Measurements from ENCODE around the gene CSF1R. TPM values are rescaled to one million over a fixed set of nuclear protein-coding genes. Genes with fewer than 3 reads are reported as not detected.
"Not testable (repeated sequence)": the region's sequence is repeated elsewhere in the genome, so short reads cannot be mapped to it uniquely, and the experiment has no call there.

The CSF1R gene
- total RNA-seq, 1 donor from 2014 or later = 20.1 TPM

GRCh38 chr5:150062216-150062922 is 24.0 kb downstream of the CSF1R start:
- ATAC-seq = no peak
- DNase-seq = no peak
- intact Hi-C loops (cut with micrococcal nuclease) = no loop called here

GRCh38 chr5:150061538-150061995 is 24.8 kb downstream of the CSF1R start:
- intact Hi-C loops (cut with micrococcal nuclease) = no loop called here
- DNase-seq (no peak), ATAC-seq (no peak)

- no peak for ATAC-seq
- no peak for DNase-seq
- intact Hi-C loops (cut with micrococcal nuclease) = no loop called here
These were observed 25.9 kb downstream of the CSF1R start for GRCh38 chr5:150060471-150060870.

- intact Hi-C loops (cut with micrococcal nuclease) = no loop called here
- no peak for ATAC-seq
- DNase-seq = no peak
These were observed 26.7 kb downstream of the CSF1R start for GRCh38 chr5:150059623-150060022.

GRCh38 chr5:150058480-150059126 is 27.8 kb downstream of the CSF1R start:
- DNase-seq (no peak), ATAC-seq (peak; percentile 53)
- intact Hi-C loops (cut with micrococcal nuclease) = no loop called here

DNA sequence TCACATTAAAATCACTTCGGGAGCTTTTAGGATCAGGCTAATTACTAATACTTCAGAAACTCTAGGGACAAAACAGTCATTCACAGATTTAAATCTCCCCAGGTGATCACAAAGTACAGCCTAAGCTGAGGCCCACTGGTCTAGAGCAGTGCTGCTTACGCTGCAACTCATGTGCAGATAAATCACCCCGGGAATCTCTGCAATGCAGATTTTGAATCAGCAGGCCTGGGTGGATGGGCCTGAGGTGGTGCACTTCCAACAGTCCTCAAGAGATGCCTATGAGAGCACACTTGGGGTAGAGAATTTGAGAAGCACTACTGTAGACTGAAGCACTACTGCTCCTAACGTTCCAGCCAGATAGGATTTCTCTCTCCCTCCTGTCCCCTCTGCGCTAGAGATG is 28.4 kb downstream of the CSF1R start:
- intact Hi-C loops (cut with micrococcal nuclease) = no loop called here
- DNase-seq = no peak

GRCh38 chr5:150057511-150057910 is 28.8 kb downstream of the CSF1R start:
- no peak for ATAC-seq
- no peak for DNase-seq
- intact Hi-C loops (cut with micrococcal nuclease) = no loop called here

More for the DNA sequence above, 28.4 kb downstream of the CSF1R start:
- ATAC-seq = no peak

- DNase-seq = no peak
- no peak for ATAC-seq
- intact Hi-C loops (cut with micrococcal nuclease) = no loop called here
These were observed 29.3 kb downstream of the CSF1R start for GRCh38 chr5:150057052-150057451.

DNA sequence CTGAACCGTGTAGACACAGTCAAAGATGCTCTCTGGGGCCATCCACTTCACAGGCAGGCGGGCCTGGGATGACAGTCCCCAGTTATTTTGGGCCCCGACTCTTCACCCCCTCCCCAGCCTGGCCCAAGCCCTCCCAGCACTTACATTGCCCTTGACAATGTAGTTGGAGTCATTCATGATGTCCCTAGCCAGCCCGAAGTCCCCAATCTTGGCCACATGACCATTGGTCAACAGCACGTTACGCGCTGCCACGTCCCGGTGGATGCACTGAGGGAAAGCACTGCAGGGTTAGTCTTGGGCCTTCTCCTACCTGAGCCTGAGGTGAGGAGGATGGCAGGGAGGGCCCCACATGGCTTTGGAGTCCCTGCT is 30.3 kb downstream of the CSF1R start:
- intact Hi-C loops (cut with micrococcal nuclease) = no loop called here
- ATAC-seq (no peak), DNase-seq (no peak)

- intact Hi-C loops (cut with micrococcal nuclease) = no loop called here
- DNase-seq (no peak), ATAC-seq (peak; percentile 49)
These were observed 30.9 kb downstream of the CSF1R start for GRCh38 chr5:150055326-150056074.

- DNase-seq (no peak), ATAC-seq (no peak)
- intact Hi-C loops (cut with micrococcal nuclease) = no loop called here
These were observed 31.8 kb downstream of the CSF1R start for GRCh38 chr5:150054569-150054968.

DNA sequence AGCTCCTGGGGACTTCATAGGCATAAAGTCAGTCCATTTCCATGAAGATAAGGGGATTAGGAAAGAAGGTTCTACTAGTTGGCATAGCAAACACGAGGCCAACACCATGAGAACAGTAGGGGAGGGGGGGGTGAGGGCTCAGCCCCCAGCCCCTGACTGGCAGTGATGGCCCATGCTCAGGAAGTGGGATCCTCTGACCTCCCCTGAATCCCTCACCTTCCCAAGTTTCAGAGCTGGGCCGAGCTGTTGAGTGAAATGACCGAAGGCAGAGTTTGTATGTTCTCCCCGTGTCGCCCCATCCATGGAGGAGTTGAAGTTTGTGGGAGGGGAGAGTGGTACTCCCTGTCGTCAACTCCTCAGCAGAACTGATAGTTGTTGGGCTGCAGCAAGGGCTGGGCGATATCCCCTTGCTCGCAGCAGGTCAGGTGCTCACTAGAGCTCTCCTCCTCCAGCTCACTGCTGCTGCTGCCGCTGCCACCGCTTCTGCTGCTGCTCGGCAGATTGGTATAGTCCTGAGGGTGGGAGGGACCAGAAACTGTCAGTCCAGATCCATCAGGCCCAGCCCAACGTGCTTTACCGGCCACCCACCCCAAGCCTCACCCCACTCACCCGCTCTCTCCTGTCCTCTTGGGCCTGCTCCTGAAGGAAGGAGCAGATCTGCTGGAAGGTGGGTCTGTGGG is 32.5 kb downstream of the CSF1R start:
- DNase-seq (no peak), ATAC-seq (no peak)
- intact Hi-C loops (cut with micrococcal nuclease) = no loop called here

DNA sequence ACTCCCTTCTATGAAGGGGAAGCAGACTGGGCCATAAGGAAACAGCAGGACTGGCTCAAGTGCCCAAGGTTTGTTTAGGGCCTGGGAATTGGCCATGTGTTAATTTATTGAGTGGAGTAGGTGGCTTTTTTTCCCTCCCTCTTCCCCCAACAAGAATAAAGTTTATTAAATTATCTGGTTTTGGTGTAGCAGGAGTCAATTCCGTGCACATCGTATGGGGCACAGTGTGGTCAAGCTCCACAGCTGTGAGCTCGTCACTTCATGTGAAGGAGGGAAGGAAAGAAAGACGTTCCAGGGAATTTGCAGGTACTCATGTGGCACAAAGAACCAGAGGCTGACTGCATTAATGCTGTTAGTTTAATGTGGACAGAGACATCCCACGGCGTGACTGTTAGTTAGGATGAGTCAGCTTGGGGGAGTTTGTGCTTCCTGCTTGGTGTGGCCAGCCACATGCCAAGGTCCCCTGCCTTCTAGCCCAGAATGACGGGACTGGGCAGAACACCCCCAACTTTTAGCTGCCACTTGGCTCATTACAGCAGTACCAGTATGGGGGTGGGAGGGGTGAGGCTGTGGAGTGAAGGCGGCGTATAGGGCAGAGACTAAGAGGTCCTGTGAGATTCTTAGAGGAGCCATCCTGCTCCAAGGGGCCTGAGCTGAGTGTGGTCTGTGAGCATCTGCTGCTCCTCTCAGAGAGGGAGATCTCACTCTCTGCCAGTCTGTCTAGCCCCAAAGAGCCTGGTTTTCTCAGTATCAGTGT is 33.2 kb downstream of the CSF1R start:
- intact Hi-C loops (cut with micrococcal nuclease) = no loop called here

DNA sequence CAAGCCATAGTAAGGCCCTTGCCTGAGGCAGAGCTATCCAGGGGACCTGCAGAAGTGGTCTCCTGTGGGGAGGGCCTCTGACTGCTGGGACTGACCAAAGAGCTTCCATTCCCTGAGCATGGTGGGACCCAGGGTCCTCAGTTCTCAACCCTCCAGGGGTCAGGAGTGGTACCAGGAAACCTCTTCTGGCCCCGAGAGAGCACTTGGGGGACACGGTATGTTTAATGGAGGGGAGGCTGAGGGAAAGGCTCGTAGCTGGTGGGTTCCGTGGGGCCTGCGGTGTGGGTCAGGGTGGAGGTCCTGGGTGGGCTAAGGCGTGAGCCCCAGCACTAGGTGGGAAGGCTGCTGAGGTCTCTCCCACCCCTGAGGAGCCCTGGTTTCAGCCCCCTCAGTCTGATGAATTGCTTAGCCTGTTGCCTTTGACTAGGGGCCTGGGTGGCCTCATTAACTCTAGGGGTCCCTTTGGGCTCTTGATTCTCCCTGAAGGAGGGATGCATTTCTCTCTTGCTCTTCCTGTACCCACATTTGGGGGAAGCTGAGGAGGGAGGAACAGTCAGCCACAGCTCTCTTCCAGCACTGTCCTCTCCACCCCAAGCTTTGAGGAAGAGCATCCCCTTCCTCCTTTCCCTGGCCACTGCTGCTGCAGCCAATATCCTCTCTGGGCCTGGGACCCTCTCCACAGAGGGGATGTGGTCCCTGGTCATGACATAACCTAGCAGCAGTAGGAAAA is 34.0 kb downstream of the CSF1R start:
- no peak for DNase-seq
- intact Hi-C loops (cut with micrococcal nuclease) = no loop called here
- ATAC-seq = no peak

More for the DNA sequence above, 33.2 kb downstream of the CSF1R start:
- no peak for DNase-seq
- no peak for ATAC-seq

DNA sequence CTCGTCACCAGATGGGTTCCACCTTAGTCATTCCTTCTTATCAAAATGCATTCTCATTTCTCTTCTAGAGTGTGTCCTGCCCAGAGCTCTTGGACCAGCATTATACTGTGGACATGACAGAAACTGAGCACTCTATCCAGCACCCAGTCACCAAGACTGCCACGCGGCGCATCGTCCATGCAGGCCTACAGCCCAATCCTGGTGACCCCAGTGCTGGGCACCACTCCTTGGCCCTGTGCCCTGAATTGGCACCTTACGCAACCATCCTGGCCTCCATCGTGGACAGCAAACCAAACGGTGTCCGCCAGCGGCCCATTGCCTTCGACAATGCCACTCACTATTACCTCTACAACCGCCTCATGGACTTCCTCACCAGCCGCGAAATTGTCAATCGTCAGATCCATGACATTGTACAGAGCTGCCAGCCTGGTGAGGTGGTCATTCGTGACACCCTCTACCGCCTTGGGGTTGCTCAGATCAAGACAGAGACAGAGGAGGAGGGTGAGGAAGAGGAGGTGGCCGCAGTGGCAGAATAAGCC is 34.6 kb downstream of the CSF1R start:
- intact Hi-C loops (cut with micrococcal nuclease) = no loop called here
- ATAC-seq = no peak
- DNase-seq = no peak

DNA sequence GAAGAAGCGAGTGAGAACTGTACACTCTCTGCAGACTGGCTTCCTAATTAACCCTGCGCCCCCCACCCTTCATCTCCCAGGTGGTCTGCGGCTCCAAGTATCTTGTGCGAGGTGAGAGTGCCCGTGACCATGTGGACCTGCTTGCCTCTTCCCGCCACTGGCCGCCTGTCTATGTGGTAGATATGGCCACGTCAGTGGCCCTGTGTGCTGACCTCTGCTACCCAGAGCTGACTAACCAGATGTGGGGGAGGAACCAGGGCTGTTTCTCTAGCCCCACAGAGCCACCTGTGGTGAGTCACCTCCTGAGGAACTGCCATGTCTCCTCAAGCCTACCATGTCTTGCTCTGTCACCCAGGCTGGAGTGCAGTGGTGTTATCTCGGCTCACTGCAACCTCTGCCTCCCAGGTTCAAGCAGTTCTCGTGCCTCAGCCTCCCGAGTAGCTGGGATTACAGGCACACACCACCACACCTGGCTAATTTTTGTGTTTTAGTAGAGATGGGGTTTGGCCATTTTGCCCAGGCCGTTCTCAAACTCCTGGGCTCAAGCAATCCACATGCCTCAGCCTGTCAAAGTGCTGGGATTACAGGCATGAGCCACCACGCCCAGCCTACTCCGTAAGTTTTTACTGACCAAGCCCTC is 36.1 kb downstream of the CSF1R start:
- ATAC-seq; intact Hi-C loops (cut with micrococcal nuclease); DNase-seq: not testable (repeated sequence)

- DNase-seq = no peak
- no peak for ATAC-seq
- intact Hi-C loops (cut with micrococcal nuclease) = no loop called here
These were observed 40.3 kb downstream of the CSF1R start for GRCh38 chr5:150046031-150046430.

DNA sequence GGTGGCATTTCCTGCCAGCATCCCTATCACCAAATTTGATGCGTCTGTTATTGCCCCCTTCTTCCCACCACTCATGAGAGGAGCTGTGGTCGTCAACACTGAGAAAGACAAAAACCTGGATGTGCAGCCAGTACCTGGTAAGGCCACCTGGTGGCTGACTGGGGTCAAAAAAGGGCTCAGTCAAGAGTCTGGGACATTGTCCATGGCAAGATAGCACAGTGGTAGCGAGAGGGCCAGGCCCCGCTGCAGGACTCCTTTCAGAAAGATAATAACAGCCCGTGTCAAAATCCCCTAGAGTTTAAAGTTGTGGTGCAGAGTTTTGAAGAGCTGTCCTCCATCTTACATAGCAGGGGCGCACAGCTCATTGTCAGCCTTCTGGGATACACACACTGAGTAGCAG is 40.8 kb downstream of the CSF1R start:
- DNase-seq (no peak), ATAC-seq (no peak)
- intact Hi-C loops (cut with micrococcal nuclease) = no loop called here

Measured in left ventricle myocardium superior (tissue), 1 donor.